Kidney (tissue), 14 donors: ENCODE measurements around the gene SLC2A5. TPM values are rescaled to one million over a fixed set of nuclear protein-coding genes. Genes with fewer than 3 reads are reported as not detected.

Source experiments
- DNase-seq, 5 donors: peaks; one replicate each; pipeline ENCODE4 v3.0.0-alpha.2; 2013 to 2020
- FAIRE-seq: peaks from 2 replicates; lab custom pipeline; 2012; peaks lifted over from hg19 to GRCh38; lab: Jason Lieb, UNC
- H3K27ac ChIP-seq, 2 donors: one replicate each; pipeline ENCODE4 v1.7.0; 2013; ENCODE audit warnings: low read depth in 2 of 2, low read length in 2 of 2, inconsistent platforms in 1 of 2
- H3K27me3 ChIP-seq: one replicate; pipeline ENCODE4 v1.7.1; 2013; ENCODE audit warnings: low read length, inconsistent platforms; ENCODE audit not compliant: control insufficient read depth, insufficient read depth
- H3K36me3 ChIP-seq, 3 donors: one replicate each; pipeline versions ENCODE4 v1.7.0 to v1.7.1; 2013; ENCODE audit warnings: low read length in 3 of 3, control low read depth in 1 of 3, inconsistent platforms in 1 of 3; ENCODE audit not compliant: insufficient read depth in 3 of 3, control insufficient read depth in 2 of 3
- H3K4me1 ChIP-seq, 3 donors: one replicate each; pipeline versions ENCODE4 v1.7.0 to v1.7.1; 2013; ENCODE audit warnings: low read length in 3 of 3, inconsistent platforms in 1 of 3, low read depth in 1 of 3; ENCODE audit not compliant: control insufficient read depth in 2 of 3, insufficient read depth in 2 of 3
- H3K4me3 ChIP-seq, 3 donors: one replicate each; pipeline versions ENCODE4 v1.7.0 to v1.8.1; 2013; ENCODE audit warnings: low read length in 3 of 3, control low read depth in 1 of 3, inconsistent platforms in 1 of 3
- H3K9ac ChIP-seq, 3 donors: one replicate each; pipeline versions ENCODE4 v1.7.0 to v1.7.1; 2013; ENCODE audit warnings: low read length in 3 of 3, control low read depth in 1 of 3, inconsistent platforms in 1 of 3
- H3K9me3 ChIP-seq, 3 donors: one replicate each; pipeline versions ENCODE4 v1.7.0 to v1.7.1; 2013; ENCODE audit warnings: low read length in 3 of 3, control low read depth in 1 of 3, inconsistent platforms in 1 of 3; ENCODE audit not compliant: control insufficient read depth in 2 of 3, insufficient read depth in 1 of 3
- intact Hi-C: fragments of 100-400 bp; cut with DNase I; formaldehyde crosslinking; loops from one replicate; pipeline ENCODE4 v1.11.1; 2022
- polyA plus RNA-seq: library from polyadenylated mRNA; stranded (reverse); fragments of 350-450 nt; fragmentation: Illumina TruSeq; extraction: RNeasy Lipid Tissue Mini Kit (QIAGEN cat#74804); gene quantifications from one replicate; pipeline ENCODE4 v1.2.3, GENCODE V29; 2014; ENCODE audit warnings: low read depth, low replicate concordance; ENCODE audit not compliant: insufficient read depth
- total RNA-seq: library from RNA; stranded (reverse); fragmentation: NEBNext Ultra II Directional; extraction: Animal tissue kit (Norgen Biotek cat#: 25700); gene quantifications from one replicate; pipeline ENCODE4 v1.2.1, GENCODE V29; 2021
- TF ChIP-seq, protein P1 (sequence below): IDR thresholded peaks from 3 replicates; pipeline ENCODE4 v1.5.1; 2012; ENCODE audit warnings: mild to moderate bottlenecking, moderate library complexity, borderline replicate concordance; ENCODE audit not compliant: insufficient read depth; ENCODE audit errors: extremely low read depth
- donor health status: control.
- donor health status: control.
- donor health status: control.
- donor health status: control.
- donor health status: control.
- donor health status: DM: yes; HTN: yes; CAD: no.
- donor health status: Normal renal cell carcinoma (clear cell type).

SLC2A5 gene
- total and polyA plus RNA-seq, 2 donors from 2014 or later, result 6.4 to 9.0 TPM

DNA sequence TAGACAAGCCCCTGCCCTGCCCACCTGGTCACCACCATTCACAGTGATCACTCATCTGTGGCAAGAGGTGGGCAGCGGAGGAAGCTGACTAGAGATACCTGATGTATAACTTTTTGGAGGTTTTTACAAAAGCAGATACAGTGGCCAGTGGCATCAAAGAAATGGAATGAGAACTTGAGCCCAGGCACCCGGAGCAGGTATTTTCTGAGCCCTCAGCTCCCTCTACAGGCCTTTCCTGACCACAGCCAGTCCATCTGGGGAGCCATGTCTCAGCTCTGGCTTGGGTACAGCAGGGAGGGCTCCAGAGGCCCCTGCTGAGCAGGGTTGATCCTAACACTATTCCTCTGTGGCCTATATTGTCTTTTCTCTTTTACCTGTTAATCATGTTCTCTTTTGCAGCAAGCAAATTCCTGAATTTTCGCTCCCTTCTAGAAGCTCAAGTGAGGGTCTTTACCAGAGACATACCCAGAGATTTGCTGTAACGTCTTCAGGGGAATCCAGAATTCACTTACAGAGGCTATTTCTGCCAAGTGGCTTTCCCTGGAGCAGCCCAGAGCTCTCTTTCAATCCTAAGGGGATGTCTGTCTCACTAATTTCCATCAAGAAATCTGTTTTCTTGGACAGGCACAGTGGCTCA, 32.2 kb upstream of the SLC2A5 start:
- no peak overlapping the region for H3K27ac ChIP-seq
- H3K9me3 ChIP-seq, result no peaks in the 10 kb centered on the region
- FAIRE-seq (no peak), DNase-seq (peak; percentile 55 to 80 (median 70))
- no peak overlapping the region for H3K4me3 ChIP-seq
- intact Hi-C loops, result no loop called here
- peaks cover 0 to 3% (median 0%) of the 10 kb centered on the region in 3 donors for H3K4me1 ChIP-seq
- TF ChIP-seq, protein P1, sequence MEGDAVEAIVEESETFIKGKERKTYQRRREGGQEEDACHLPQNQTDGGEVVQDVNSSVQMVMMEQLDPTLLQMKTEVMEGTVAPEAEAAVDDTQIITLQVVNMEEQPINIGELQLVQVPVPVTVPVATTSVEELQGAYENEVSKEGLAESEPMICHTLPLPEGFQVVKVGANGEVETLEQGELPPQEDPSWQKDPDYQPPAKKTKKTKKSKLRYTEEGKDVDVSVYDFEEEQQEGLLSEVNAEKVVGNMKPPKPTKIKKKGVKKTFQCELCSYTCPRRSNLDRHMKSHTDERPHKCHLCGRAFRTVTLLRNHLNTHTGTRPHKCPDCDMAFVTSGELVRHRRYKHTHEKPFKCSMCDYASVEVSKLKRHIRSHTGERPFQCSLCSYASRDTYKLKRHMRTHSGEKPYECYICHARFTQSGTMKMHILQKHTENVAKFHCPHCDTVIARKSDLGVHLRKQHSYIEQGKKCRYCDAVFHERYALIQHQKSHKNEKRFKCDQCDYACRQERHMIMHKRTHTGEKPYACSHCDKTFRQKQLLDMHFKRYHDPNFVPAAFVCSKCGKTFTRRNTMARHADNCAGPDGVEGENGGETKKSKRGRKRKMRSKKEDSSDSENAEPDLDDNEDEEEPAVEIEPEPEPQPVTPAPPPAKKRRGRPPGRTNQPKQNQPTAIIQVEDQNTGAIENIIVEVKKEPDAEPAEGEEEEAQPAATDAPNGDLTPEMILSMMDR, result peak; percentile 50
- no peak overlapping the region for H3K9ac ChIP-seq
- H3K27me3 ChIP-seq, result no peaks in the 10 kb centered on the region
- H3K36me3 ChIP-seq, result peaks cover 0 to 7% (median 4%) of the 10 kb centered on the region in 3 donors

GRCh38 chr1:9100471-9101043, 31.1 kb upstream of the SLC2A5 start:
- no peaks in the 10 kb centered on the region for H3K27me3 ChIP-seq
- H3K9ac ChIP-seq, result no peak overlapping the region
- intact Hi-C loops, result no loop called here
- FAIRE-seq, result no peak
- peak in 3 of 5 donors; percentile 46 to 62 (median 60) for DNase-seq
- H3K4me1 ChIP-seq, result peaks cover 0 to 3% (median 0%) of the 10 kb centered on the region in 3 donors
- no peaks in the 10 kb centered on the region for H3K9me3 ChIP-seq
- H3K27ac ChIP-seq, result no peak overlapping the region
- H3K36me3 ChIP-seq, result peaks cover 0 to 7% (median 4%) of the 10 kb centered on the region in 3 donors
- TF ChIP-seq, protein P1, result no peak
- no peak overlapping the region for H3K4me3 ChIP-seq

DNA sequence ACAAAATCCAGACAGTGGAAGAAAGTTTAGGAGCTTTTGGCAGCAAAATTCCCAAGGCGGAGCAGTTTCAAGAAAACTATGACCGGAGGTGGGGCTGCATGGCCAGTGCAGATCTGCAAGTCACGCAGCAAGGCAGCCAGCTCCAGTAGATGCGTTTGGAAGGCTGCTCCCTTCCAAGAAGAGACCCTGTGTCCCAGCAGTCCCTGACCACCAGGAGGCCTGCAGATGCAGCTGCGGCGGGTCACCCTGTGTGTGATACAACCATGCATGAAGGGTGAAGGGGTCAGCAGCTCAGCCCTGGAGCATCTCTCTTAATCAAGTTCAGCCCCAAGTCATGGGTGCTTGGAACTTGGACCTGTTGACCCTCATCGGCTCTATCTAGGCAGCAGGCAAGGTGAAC, 30.1 kb upstream of the SLC2A5 start:
- Histone ChIP-seq H3K27me3 (no peaks in the 10 kb centered on the region), H3K36me3 (peaks cover 0 to 7% (median 4%) of the 10 kb centered on the region in 3 donors), H3K4me3 (no peak overlapping the region), H3K9me3 (no peaks in the 10 kb centered on the region), H3K4me1 (peaks cover 0 to 3% (median 0%) of the 10 kb centered on the region in 3 donors), H3K27ac (no peak overlapping the region), H3K9ac (no peak overlapping the region)
- TF ChIP-seq, protein P1, result no peak
- no peak for FAIRE-seq
- intact Hi-C loops, result no loop called here
- no peak for DNase-seq
